Skeletal muscle satellite cell (primary cell): ENCODE measurements around the gene RETSAT.
"Not testable (repeated sequence)": the region's sequence is repeated elsewhere in the genome, so short reads cannot be mapped to it uniquely, and the experiment has no call there.

Experiments
- H3K27me3 ChIP-seq: 2 replicates; pipeline ENCODE4 v1.7.0; 2013; ENCODE audit warnings: low read length; ENCODE audit not compliant: control insufficient read depth, insufficient read depth
- H3K36me3 ChIP-seq: 2 replicates; pipeline ENCODE4 v1.7.0; 2013; ENCODE audit warnings: mild to moderate bottlenecking, control low read depth, low read length; ENCODE audit not compliant: insufficient read depth
- H3K4me1 ChIP-seq: 2 replicates; pipeline ENCODE4 v1.7.0; 2013; ENCODE audit warnings: low read length; ENCODE audit not compliant: control insufficient read depth, insufficient read depth
- H3K4me2 ChIP-seq: 2 replicates; pipeline ENCODE4 v1.7.0; 2013; ENCODE audit warnings: mild to moderate bottlenecking, low read length
- H3K4me3 ChIP-seq: 2 replicates; pipeline ENCODE4 v1.7.0; 2013; ENCODE audit warnings: low read length
- H3K9ac ChIP-seq: 2 replicates; pipeline ENCODE4 v1.7.0; 2013; ENCODE audit warnings: mild to moderate bottlenecking, low read depth, low read length, moderate library complexity
- H3K9me3 ChIP-seq: replicated peaks from 2 replicates; pipeline ENCODE4 v1.7.0; 2013; ENCODE audit warnings: mild to moderate bottlenecking, control low read depth, low read length

The RETSAT gene

DNA sequence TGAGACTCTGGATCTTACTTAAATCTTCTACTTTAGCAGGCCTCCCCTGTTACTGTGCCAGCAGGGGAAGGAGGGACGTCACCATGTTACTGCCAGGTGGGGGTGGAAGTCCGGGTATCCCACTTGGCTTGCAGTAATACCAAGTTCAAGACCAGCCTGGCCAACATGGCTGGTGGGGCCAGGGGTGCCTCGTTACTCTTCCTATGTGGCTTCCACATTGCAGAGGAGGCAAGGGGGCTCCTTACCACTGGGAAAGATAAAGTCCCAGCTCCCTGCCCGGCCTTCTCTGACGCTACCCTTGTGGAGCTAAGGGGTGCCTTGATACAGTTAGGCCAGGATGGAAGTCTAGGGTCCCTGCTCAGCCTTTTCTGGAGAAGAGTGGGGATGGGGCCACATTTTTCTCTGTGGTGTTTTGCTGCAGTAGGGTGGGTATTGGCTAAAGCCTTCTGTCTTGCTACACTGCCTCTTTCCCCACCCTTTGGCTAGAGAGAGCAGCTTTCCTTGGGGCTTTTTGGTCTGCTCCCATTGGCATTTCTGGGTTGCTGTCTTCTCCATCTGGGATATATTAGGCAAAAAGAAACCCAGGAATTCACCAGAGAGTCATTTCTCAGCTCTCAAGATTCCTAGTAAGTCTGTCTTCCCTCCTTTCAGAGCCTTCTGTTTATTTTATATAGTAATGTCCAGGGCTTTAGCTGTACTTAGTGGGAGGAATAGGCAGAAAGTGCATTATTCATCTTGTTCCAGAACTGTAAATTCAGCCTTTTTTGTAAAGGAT, 22.1 kb upstream of the RETSAT start:
- H3K4me2 ChIP-seq, result no peak overlapping the region
- H3K4me3 ChIP-seq, result no peak overlapping the region
- H3K4me1 ChIP-seq, result no peaks in the 10 kb centered on the region
- H3K27me3 ChIP-seq, result no peaks in the 10 kb centered on the region
- H3K36me3 ChIP-seq, result peaks cover 37% of the 10 kb centered on the region
- H3K9ac ChIP-seq, result no peak overlapping the region
- H3K9me3 ChIP-seq, result no peaks in the 10 kb centered on the region

DNA sequence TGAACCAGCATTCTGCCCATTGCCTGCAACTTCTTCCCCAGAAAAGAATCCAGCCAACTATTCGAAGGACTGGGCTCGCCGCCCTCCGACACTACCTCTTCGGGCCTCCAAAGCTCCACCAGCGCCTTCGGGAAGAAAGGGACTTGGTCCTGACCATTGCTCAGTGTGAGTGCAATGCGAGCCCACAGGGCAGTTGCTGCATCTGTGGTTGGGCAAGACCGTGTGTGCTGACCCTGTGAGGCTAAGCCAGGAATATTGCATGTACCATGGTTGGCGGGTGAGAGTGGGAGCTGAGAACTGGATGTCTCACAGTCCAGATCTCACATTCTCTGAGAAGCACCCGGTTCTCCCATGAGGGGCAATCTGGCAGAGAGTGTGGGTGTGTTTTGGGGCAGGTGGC, 16.7 kb upstream of the RETSAT start:
- Histone ChIP-seq H3K4me1 (peaks cover 9% of the 10 kb centered on the region), H3K9ac (no peak overlapping the region), H3K9me3 (no peaks in the 10 kb centered on the region), H3K27me3 (no peaks in the 10 kb centered on the region), H3K4me2 (no peak overlapping the region), H3K36me3 (peaks cover 24% of the 10 kb centered on the region), H3K4me3 (no peak overlapping the region)

- no peak overlapping the region for H3K9ac ChIP-seq
- H3K4me3 ChIP-seq, result no peak overlapping the region
- H3K36me3 ChIP-seq, result peaks cover 20% of the 10 kb centered on the region
- no peak overlapping the region for H3K4me2 ChIP-seq
- peaks cover 9% of the 10 kb centered on the region for H3K4me1 ChIP-seq
- H3K9me3 ChIP-seq, result no peaks in the 10 kb centered on the region
- no peaks in the 10 kb centered on the region for H3K27me3 ChIP-seq
Measured at GRCh38 chr2:85369500-85369899, 15.2 kb upstream of the RETSAT start.

DNA sequence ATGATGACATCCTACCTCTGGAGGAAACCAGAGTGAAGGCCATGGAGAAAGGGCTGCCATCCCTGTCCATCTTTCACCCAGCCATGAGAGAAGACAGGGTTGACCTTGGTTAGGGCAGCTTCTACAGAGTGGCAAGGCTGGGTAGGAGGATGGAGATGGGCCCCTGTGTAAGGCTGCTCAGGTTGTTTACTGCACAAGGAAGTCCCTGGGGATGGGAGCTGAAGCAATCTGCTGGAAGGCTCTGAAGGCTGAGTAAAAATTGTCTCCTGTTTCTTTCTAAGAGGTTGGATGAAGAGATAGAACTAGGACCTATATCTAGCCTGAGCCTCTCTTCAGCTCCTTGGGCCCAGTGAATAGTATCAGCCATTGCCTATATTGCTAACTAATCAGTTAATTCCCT, 14.6 kb upstream of the RETSAT start:
- Histone ChIP-seq H3K4me1 (peaks cover 9% of the 10 kb centered on the region), H3K4me3 (no peak overlapping the region), H3K9ac (no peak overlapping the region), H3K9me3 (no peaks in the 10 kb centered on the region), H3K27me3 (no peaks in the 10 kb centered on the region), H3K36me3 (peaks cover 20% of the 10 kb centered on the region), H3K4me2 (no peak overlapping the region)

- no peak overlapping the region for H3K9ac ChIP-seq
- H3K27me3 ChIP-seq, result no peaks in the 10 kb centered on the region
- H3K4me1 ChIP-seq, result peaks cover 9% of the 10 kb centered on the region
- no peaks in the 10 kb centered on the region for H3K9me3 ChIP-seq
- peaks cover 20% of the 10 kb centered on the region for H3K36me3 ChIP-seq
- no peak overlapping the region for H3K4me2 ChIP-seq
- no peak overlapping the region for H3K4me3 ChIP-seq
Measured at GRCh38 chr2:85367180-85367579, 12.9 kb upstream of the RETSAT start.

GRCh38 chr2:85362653-85363387, 8.5 kb upstream of the RETSAT start:
- peaks cover 13% of the 10 kb centered on the region for H3K36me3 ChIP-seq
- not testable (repeated sequence) for H3K9ac ChIP-seq, H3K4me1 ChIP-seq, H3K27me3 ChIP-seq, H3K4me2 ChIP-seq, H3K9me3 ChIP-seq, H3K4me3 ChIP-seq

DNA sequence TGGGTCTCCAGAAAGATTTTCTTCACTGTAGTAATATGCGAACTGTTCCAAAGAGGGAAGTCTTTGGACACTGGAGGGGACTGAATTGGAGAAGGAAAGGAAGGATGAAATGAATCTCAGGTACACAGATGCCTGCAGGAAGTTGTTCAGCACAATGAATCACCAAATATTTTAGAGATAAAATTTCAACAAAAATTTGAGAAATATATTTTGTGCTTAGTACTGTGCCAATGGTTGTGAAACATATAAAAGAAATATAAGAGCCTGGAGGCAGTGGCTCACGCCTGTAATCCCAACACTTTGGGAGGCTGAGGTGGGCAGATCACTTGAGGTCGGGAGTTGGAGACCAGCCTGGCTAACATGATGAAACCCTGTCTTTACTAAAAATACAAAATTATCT, 3.4 kb upstream of the RETSAT start:
- H3K4me3 ChIP-seq, result no peak overlapping the region
- peaks cover 10% of the 10 kb centered on the region for H3K36me3 ChIP-seq
- H3K4me1 ChIP-seq, result peaks cover 18% of the 10 kb centered on the region
- H3K4me2 ChIP-seq, result no peak overlapping the region
- H3K27me3 ChIP-seq, result no peaks in the 10 kb centered on the region
- no peak overlapping the region for H3K9ac ChIP-seq
- no peaks in the 10 kb centered on the region for H3K9me3 ChIP-seq

DNA sequence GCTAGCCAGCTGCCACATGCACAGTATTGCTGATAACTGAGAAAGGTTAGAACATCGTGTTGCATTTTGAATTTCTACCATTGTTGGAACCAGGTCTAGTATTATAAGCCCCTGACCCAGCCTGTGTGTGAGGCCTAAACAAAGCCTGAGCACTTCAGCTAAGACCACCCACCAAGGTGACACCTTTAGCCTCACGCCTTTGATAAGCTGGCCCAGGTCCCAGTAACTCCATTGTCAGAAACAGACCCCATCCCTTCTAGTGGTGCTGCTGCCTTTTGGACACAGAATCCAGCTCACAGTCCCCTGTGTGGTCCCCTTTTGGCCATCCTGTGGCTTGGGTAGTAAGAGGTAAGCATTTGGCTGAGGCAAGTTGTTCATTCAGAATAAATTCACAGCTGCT, 1.9 kb upstream of the RETSAT start:
- no peaks in the 10 kb centered on the region for H3K9me3 ChIP-seq
- H3K27me3 ChIP-seq, result no peaks in the 10 kb centered on the region
- H3K4me2 ChIP-seq, result no peak overlapping the region
- H3K9ac ChIP-seq, result no peak overlapping the region
- no peak overlapping the region for H3K4me3 ChIP-seq
- H3K36me3 ChIP-seq, result peaks cover 14% of the 10 kb centered on the region
- peaks cover 18% of the 10 kb centered on the region for H3K4me1 ChIP-seq

- Histone ChIP-seq H3K27me3 (no peaks in the 10 kb centered on the region), H3K9me3 (no peaks in the 10 kb centered on the region), H3K4me1 (peaks cover 18% of the 10 kb centered on the region), H3K4me3 (peak overlapping the region; percentile 89), H3K9ac (peak overlapping the region; percentile 93), H3K36me3 (peaks cover 19% of the 10 kb centered on the region), H3K4me2 (peak overlapping the region; percentile 91)
Measured at GRCh38 chr2:85355521-85355920, 1.2 kb upstream of the RETSAT start.

DNA sequence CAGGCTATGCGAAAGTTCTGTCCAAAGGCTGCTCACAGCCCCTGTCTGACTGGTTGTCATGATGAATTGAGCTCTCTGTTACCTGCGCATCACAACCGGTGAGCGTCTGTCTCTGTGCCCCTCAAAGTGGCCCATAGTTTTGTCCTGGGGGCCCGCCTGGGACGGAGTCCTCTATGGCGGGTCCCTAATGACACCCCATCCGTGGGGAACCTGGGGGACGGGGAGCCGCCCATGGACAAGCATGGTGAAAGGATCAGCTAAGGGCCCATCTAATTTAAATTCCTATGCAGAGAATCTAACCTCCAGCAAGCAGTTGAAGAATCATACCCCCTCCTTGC, 714 bp upstream of the RETSAT start:
- peak overlapping the region; percentile 89 for H3K4me3 ChIP-seq
- no peaks in the 10 kb centered on the region for H3K9me3 ChIP-seq
- H3K9ac ChIP-seq, result peak overlapping the region; percentile 93
- peak overlapping the region; percentile 91 for H3K4me2 ChIP-seq
- H3K4me1 ChIP-seq, result peaks cover 18% of the 10 kb centered on the region
- H3K27me3 ChIP-seq, result no peaks in the 10 kb centered on the region
- peaks cover 24% of the 10 kb centered on the region for H3K36me3 ChIP-seq

GRCh38 chr2:85353876-85354285, 447 bp downstream of the RETSAT start:
- Histone ChIP-seq H3K36me3 (peaks cover 32% of the 10 kb centered on the region), H3K4me3 (peak overlapping the region; percentile 89), H3K27me3 (no peaks in the 10 kb centered on the region), H3K4me2 (peak overlapping the region; percentile 91), H3K9ac (peak overlapping the region; percentile 93), H3K9me3 (no peaks in the 10 kb centered on the region), H3K4me1 (peaks cover 18% of the 10 kb centered on the region)

DNA sequence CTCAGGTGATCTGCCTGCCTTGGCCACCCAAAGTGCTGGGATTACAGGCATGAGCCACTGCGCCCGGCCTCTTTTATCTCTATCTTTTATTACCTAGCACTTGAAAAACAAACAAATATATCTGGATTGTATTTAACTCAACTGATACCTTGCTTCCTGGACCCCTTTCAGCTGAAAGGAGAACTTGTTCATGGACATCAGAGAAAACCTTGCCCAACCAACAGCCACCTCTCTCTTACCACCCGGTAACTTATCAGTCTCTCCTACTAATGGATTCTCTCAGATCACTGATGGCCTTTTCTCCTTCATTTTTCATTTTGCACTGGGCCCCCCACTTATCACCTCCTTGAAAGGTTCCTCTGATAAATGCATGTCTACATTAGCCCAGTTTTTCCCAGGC, 6.7 kb downstream of the RETSAT start:
- H3K9ac ChIP-seq, result no peak overlapping the region
- H3K4me3 ChIP-seq, result no peak overlapping the region
- H3K9me3 ChIP-seq, result no peaks in the 10 kb centered on the region
- no peak overlapping the region for H3K4me2 ChIP-seq
- no peaks in the 10 kb centered on the region for H3K4me1 ChIP-seq
- peaks cover 62% of the 10 kb centered on the region for H3K36me3 ChIP-seq
- H3K27me3 ChIP-seq, result no peaks in the 10 kb centered on the region
